HG02885 (cell line): ENCODE data around the gene SPOCK2.

Experiments
- ATAC-seq: cut with Tn5 transposase; IDR thresholded peaks from one replicate; pipeline ENCODE4 v1.9.1; 2021; ENCODE audit warnings: mild to moderate bottlenecking; ENCODE audit not compliant: unreplicated experiment, poor library complexity

The SPOCK2 gene

GRCh38 chr10:72092171-72092924 lies 4.0 kb upstream of the SPOCK2 start:
- no peak for ATAC-seq

GRCh38 chr10:72090326-72090725 lies 2.0 kb upstream of the SPOCK2 start:
- ATAC-seq, result no peak

DNA sequence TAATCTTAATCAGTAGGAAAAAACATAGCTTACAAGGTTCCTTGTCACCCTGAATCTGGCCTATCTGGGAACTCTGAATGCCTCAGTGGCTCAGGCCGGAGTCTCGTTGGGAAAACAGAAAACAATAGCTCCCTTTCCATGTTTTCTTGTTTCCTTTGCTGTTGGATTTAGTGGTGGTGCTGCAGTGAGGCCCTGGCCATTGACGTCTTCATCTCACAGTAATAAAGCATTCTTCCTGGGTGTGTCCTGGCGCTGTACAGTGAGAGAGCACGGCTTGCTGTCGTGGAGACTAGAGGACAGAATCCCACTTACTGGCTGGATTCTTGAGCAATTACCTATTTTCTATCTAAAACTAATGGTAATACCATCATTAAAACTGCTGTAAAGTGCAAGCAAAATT lies 1.3 kb upstream of the SPOCK2 start:
- ATAC-seq, result no peak

- ATAC-seq, result no peak
These were observed 681 bp upstream of the SPOCK2 start for GRCh38 chr10:72088889-72089575.

- ATAC-seq, result no peak
These were observed 871 bp downstream of the SPOCK2 start for GRCh38 chr10:72087392-72087968.

DNA sequence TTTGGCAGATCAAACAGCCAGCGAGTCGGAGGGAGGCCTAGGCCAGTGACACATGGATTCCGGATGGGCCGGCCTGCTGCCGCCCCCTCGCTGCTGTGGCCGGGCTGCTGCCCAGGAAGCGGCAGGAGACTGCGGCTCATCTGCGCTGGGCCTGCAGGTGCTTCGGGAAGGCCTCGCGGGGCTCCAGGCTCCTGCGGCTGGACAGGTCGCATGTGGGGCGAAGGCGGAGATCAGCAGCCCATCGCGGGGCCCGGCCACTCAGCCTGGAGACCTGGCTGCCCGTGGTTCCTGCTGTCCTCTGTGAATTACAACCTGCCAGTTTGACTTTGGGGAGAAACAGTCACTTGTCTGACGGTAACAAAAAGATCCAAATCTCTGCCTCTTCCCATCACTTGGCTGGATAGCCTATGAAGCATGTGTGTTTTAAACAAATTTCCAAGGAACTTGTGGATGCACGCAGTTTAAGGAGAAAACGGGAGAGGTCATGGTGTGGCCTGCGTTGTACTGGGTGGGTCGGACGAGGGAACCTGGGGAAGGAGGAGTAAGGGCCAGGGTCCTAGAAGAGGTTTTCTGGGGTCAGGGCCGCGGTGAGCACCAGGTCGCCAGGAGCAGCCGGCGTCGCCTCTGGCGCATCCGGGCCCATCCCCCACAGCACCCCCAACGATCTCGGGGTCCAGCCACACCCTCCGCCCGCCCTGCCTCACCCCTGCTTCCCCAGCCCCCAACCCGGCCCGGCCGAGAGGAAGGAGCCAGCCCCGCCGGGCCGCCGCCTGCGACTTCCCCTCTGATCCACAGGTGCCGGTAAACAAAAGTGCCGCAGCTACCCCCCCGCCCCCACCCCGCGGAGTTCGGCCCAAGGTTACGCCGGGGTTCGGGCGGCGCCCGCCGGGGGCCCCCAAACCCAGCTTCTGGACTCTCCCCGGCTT lies 1.6 kb downstream of the SPOCK2 start:
- ATAC-seq, result no peak

DNA sequence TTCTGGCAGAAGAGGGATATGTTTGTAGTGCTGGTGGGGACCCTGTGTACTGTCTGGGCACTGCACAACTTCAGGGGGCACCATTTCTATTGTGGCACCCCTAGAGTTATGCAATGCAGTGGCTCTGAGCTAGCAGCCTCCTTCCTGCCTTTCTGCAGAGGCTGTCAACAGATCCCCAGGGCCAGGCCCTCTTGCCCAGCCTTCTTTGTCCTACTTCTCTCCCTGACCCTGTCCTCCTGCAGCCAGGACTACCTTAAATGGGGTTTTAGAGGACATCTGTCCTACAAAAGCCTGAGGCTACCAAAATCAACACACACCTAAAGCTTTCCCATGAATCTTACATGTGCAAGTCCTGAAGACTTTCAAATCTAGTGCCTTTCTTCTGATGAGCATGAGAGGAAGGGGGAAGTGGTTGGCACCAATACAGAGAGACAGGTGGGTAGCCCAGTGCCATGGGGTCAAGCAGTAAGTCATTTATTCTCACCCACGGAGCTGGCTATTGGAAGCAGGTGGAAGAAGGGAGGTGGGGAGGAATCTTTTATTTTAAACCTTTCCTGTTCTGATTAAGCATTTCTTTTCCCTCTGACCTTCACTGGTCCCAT lies 2.4 kb downstream of the SPOCK2 start:
- no peak for ATAC-seq

- ATAC-seq, result no peak
These were observed 3.2 kb downstream of the SPOCK2 start for GRCh38 chr10:72085166-72085565.

DNA sequence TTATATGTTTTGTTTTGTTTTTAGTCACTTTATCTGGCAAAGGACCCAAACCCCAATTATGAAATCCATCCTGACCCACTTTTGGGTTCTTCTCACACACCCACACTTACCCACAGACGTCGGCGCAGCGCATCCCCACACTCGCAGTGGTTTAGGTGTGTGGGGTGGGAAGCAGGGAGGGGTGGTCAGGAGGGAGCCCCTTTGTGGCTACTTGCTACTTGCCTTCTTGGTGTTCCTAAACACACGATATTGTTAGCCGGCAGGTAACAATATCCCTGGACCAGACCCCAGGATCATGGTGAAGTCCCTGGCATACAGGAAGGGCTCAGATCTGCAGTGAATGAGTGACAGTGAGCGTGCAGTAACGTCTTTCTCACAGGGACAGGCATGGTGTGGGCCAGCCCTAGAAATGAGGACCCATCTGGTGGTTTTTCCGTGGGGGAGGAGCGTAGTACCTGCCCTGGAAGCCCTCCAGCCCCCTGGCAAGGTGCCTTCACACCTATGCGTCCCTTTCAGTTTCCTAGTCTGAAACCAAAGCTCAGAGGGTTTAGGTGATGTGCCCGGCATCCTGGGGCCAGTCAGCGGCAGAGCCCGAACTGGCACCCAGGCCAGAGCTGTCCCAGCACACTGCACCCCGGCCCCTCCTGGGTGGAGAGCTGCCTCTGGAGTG lies 4.4 kb downstream of the SPOCK2 start:
- no peak for ATAC-seq

DNA sequence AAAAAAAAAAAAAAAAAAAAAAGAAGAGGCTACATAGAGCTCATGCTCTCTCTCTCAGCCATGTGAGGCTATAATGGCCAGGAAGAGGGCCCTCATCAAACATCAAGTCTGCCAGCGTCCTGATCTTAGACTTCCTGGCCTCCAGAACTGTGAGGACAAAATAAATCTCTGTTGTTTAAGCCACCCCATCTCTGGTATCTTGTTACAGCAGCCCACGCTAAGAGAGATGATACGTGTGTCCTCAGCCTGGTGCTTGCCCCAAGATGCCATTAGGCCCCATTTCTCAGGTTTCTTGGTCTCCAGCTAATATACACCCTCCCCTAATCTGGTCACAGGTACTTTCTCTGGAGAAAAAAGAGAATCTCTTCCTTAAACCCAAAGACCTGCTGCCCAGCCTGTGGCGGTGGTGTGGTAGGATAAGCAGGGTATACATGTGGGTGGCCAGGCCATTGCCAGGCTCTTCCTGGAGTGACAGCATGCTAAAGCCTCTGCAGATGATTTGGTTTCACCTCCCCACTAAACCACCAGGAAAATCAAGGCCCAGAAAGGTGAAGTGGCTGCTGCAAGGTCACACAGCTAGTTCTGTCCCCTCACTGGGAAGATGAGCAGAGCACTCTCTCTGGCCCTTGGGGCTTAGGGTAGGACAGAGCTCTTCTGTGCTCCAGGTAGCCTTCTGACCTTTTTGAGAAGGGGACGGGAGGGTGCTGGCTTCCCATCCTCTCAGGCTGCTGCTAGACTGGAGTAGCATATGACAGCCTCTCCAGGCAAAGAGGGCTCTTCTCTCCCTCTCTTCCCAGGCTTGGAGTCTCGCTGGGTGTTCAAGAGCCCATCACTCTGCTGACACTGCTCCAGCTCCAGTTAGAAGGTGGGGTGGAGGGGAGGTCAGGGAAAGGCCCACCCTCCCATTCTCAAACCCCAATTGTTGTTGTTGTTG lies 5.2 kb downstream of the SPOCK2 start:
- ATAC-seq, result no peak

DNA sequence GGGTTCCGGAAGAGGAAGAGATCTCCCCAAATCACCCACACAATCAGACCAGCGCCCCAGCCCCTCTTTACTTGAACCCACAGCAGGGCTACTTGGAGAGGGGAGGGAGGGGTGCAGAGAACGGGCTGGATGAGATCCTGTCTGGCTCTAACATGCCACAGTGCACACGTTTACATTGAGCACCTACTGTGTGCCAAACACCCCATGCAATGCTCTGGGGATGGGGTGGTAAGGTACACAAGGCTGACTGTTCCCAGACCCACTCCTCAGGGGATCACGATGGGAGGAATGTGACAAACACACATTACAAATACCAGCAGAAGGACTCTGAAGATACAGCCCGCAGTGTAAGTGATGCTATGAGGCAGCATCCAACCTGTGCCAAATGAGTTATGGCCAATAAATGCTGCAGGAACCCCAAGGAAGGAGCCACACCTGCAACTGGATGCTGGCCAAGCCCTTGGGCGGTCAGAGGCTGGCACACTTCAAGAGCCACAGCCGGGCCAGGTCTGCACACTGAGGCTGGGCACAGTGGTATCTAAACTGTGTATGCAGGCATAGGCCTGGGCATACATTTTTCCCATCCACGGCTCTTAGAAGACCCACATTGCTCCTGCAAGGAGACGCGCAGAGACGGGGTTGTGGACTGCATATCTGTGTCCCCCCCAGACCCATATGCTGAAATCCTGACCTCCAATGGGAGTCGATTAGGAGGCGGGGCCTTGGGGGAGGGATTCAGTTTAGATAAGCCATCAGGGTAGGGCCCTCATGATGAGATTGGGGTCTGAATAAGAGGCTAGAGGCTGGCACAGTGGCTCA lies 6.4 kb downstream of the SPOCK2 start:
- no peak for ATAC-seq

GRCh38 chr10:72081210-72081609 lies 7.1 kb downstream of the SPOCK2 start:
- ATAC-seq, result no peak

- no peak for ATAC-seq
These were observed 8.0 kb downstream of the SPOCK2 start for GRCh38 chr10:72080042-72080975.

DNA sequence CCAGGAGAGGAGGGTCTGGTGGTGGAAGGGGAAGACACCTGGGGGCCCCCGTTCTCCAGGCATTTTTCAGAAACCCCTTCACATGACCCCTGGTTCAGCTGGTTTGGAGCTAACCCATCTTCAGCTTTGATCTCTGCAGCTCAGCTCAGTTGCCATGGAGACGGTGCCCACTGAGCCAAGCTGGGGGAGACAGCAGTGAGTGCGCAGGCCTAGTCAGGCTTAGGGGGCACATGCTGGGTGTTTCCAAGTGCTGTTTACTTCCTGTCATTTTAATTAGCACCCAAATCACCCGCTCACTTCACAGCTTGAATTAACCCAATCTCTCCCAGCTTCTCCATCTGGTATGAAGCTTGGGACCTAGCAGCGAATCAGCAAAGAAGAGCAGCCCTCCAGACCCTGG lies 9.0 kb downstream of the SPOCK2 start:
- ATAC-seq, result no peak

DNA sequence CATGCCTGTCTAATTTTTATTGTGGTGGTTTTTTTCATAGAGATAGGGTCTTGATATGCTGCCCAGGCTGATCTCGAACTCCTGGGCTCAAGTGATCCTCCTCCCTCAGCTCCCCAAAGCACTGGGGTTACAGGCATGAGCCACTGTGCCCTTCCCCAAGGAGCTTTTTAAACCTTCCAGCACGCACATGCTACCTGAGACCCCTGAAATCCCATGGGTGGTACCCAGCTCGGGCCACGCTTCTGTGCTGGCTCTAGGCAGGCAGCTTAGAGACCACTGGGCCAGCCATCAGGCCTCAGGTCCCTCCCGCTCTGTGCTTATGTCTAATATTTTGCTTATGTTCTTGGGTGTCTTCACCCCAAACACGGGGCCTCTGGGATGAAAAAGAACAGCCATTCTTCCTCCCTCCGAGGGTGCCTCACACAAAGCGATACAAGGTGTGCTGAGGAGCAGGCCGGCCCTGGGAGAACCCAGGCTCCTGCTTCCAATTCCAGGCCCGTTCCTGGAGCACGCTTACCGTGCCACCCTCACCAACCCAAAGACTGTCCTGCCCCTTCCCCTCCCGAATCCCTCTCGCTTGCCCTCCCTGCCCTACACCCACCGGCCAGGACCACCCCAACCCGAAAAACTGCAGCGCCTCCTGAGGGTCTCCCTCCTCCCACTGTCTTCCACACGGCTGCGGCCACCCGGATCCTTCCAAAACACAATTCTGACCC lies 10.9 kb downstream of the SPOCK2 start:
- ATAC-seq, result no peak

DNA sequence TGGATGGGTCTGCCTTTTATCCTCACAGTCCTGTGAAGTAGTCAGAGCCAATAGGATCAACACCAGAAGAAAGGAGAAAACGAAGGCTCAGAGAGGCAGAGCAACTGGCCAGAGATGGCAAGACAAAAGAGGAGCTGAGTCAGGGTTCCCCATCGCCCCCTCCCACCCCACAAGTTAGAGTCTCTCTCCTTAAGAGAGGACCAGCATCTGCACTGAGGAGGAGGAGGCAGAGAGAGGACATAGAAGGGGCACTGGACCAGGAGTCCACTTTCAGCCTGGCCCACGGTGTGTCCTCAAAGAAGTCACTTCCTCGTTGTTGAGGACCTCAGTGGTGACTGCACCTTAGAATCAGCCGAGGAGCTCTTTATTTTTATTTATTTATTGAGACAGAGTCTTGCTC lies 11.6 kb downstream of the SPOCK2 start:
- ATAC-seq, result no peak
